GM19351 (cell line): ENCODE results near the gene PDE10A.

Experiments used
- ATAC-seq: cut with Tn5 transposase; IDR thresholded peaks from one replicate; pipeline ENCODE4 v1.9.1; 2021; ENCODE audit warnings: mild to moderate bottlenecking, moderate library complexity; ENCODE audit not compliant: unreplicated experiment

The PDE10A gene

DNA sequence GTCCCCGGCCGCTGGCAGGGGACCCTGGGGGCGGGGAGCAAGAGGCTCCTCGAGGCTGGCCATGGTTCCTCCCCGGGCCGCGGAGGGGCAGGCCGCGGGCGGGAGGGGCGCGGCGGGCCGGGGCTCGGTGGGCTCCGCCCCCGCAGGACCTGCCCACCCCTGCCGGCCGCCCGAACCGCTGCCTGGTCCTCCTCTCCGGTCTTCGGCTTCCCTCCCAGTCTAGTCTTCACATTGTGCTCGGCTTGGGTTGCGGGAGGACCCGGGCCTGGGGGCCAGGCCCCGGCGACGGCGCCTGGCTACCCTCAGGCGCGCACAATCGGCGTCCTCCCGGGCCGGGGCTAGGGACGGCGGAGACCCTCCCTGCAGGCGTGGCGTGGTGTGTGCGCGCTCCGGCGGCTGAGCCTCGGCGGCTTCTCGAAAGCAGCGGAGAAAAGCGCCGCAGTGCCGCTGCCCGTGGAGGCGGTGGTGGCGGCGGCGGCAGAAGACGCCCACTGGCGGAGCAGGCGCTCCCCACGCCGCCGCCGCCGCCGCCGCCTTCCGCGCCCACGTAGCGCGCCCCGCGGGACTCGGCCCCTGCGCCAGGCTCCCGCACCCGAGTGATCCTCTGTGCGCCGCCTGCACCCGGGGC is at the start of gene PDE10A:
Gene PDE10A (minus strand): TSS at position 493 of the 628 bp plus-strand sequence. CDS start 430 bp downstream, at position 63.
- no peak for ATAC-seq

DNA sequence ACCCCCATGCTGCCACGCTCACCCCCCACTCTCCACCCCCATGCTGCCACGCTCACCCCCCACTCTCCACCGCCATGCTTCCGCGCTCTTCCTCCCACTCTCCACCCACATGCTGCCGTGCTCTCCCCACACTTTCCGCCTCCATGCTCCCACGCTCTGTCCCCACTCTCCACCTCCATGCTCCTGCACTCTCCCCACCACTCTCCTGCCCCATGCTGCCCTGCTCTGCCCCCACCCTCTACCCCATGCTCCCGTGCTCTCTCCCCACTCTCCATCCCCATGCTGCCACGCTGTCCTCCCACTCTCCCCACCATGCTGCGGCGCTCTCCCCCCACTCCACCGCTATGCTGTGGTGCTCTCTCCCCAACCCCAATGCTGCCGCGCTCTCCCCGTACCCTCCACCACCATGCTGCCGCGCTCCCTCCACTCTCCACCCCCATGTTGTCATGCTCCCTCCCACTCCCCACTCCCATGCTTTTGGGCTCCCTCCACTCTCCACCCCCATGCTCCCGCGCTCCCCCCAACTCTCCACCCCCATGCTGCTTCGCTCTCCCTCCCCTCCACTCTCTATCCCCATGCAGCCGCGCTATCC is 46.0 kb upstream of the PDE10A start:
- no peak for ATAC-seq

DNA sequence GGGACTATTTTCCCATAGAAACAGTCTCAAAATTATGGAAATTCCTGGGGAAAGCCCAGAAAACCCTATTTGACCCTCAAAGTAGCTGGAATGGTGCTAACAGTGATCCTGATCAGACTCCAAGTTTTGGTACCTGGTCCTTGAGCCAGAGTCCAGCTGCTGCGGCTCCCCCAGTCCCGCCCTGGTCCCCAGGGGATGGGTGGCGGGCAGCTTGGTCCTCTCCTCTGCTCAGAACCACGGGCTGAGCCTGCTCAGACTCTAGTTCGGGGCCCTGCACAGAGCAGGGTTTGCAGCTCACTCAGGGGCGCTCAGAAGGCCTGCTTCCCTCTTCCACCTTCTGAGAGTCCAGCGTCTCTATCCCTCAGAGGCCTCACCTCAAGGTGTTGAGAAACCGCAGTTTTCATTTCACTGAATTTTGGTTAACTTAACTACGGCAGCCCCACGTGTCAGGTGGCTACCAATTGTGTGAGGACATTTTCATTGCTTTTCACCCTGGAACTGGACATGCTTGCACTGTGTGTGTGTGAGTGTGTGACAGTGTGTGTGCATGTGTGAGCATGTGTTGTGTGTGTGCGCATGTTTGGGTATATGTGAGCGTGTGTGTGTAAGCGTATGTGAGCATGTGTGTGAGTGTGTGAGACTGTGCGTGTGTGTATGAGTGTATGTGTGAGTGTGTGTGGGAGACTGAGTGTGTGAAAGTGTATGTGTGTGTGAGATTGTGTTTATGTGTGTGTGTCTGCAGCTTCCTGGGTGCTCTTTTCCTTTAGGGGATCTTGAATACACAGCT is 44.2 kb upstream of the PDE10A start:
- ATAC-seq, result no peak

DNA sequence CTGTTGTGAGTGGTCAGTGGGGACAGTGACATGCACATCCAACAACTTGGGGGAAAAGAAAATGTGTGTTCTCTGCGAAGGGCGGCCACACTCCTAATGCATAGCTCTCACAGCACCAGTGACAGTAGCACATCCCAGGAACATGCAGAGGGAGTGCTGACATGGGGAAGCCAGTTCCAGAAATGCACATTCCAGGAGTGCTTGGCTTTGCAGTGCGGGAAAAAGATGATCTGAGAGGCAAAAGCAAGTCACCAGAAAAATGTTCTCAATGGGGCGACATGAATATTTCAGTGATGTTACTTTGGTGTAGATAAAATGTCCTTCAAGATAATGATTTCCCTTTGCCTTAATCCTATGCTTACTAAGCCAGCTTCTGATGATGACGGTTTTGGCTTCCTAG is 42.9 kb upstream of the PDE10A start:
- no peak for ATAC-seq

DNA sequence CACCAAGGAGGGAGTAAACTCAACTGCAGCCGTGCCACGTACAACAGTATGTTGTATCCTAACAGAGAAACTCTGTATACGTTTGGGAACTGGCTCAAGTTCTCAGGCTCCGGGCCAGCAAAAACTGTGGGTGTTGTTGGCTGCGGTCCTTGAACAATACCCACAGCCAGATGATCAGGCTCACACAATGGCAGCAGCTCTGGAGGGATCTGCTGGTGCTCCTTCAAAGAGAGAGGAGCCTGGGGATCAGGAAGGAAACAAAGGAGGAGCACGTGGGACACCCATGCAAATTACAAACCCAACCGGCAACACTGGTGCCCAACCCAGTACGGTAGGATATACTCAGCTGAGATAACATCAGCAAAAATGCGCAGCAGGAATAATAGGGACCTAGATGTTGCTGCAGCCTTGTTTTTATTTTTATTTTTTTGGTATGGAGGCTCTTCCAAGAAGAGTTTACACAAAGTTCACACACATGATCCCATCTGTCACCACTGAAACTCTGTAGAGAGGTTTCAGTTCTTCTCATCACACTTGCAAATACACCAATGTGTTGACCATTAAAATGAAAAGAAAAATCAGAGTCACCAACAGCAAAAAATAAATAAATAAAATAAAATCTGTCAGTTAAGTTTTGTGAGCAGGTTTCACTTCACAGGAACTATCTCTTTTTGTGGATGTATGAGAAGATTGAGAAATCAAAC is 41.2 kb upstream of the PDE10A start:
- no peak for ATAC-seq

DNA sequence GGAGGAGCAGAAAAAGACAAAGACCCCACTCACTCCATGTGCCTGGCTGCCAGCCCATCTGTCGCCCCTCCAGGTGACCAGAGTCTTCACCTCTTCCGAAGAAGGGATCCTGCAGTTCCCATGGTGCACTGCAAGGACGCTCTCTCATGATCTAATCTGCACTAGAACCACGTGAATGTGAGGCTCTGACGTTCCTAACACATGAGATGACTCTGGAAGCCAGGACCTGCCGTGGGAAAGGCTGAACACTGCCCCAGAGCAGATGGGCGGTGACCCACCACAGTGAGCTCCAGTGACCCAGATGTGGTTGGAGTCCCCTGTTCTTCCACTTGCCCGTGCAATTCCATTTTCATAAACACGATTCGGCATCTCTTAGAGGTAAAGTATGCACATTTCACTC is 39.6 kb upstream of the PDE10A start:
- ATAC-seq, result no peak

DNA sequence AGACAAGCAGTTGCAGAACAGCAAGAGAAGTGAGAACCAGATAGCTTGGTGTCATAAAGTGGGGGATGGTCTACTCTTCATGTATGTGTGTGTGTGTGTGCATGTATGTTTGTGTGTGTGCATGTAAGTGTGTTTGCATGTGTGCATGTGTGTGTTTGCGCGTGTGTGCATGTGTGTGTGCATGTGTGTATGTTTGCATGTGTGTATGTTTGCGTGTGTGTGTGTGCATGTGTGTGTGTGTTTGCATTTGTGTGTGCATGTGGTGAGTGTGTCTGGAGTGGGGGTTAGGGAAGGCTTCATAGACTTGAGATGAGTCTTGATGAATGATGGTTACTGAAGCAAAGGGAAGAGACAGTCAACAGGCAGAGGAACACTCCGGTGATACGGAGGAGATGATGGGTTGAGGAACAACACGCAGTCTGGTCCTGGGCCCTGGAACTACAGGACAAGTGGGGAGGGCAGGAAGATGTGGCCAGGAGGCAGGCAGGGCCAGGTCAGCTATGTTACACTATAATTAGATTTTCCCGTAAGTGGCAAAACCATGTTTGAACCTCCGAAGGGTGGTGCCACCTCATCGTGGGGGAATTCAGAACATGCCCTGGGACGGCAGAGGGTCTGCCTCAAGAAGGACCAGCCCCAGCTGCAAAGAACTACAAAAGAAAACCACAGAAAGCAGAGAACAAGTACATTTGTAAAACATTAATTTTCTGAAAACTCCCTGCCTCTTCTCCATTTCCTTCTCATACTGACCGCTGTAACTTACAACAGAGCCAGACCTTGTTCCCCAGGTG is 38.7 kb upstream of the PDE10A start:
- ATAC-seq, result no peak

DNA sequence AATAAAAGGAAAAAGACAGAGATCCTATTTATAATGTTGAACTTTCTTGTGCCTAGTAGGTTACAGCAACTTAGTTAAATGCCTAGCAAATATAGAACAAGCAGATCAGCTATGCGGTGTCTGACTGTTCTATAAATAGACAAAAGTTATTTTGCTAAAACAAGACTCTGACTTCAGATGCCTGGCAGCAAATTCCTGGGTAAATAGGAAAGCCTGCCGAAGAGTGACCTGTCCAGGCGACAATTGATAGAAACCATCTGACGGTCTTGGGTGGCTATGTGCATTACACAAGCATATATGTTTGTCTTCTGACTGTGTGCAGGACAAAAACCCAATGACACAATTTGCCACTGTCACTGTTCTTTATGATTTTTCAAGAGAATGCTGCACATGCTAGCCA is 38.0 kb upstream of the PDE10A start:
- ATAC-seq, result no peak

DNA sequence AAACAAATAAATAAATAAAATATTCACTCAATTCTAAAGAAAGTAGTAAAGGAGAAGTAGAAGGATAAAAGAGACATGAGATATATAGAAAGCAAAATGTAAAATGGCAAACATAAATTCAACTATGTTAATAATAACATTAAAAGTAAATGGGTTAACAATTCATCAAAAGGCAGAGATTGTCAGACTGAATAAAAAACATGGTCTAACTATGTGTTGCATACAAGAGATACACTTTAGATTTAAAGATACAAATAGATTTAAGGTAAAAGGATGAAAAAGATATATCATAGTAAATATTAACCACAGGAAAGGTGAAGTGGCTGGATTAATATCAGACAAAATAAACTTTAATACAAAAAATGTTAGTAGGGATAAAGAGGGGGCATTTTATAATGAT is 35.8 kb upstream of the PDE10A start:
- no peak for ATAC-seq

DNA sequence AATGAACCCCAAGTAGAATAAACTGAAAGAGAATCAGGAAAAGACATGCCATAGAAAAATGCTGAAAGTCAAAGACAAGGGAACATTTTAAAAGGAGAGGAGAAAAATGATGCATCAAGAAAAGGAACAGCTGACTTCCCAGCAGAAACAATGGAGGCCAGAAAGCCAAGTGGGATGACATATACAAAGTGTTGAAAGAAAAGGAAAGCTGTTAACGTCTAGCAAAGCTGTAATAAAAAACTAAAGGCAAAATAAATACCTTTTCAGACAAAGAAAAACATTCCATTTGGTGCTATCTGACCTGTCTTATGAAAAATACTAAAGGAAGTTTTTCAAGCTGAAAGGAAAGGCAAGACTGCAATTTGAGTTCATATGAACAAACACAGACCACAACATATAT is 34.1 kb upstream of the PDE10A start:
- ATAC-seq, result no peak

DNA sequence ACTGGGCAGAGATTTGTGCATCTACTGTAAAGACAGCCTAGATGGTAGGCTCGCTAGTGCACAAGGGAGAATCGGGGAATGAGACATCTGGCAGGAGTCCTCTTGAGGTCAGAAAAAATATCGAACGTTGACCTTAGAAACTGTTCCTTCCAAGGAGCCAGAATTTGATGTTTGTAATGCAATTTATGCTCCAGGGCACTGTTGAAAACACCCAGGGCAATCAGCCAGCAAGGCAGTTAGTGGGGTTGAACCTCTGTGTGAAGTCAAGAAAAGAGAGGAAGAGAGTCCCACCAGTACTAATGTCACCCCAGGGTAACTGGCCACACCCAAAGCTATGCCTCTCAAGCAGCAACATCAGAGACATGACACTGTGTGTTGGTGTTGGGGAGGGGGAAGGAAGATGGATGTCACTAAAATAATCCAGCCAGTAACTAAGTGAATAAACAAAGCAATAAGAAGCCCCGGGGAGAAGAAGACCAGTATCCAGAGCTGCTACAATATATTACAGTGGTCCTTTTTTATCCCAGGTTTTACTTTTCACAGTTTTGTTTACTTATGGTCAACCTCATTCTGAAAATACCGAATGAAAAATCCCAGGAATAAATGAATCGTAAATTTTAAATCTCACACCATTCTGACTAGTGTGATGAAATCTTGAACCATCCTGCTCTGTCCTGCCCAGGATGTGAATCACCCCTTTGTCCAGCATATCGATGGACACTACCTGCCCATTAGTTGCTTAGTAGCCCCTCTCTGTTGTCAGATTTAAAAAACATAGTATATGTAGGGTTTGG is 32.9 kb upstream of the PDE10A start:
- no peak for ATAC-seq

DNA sequence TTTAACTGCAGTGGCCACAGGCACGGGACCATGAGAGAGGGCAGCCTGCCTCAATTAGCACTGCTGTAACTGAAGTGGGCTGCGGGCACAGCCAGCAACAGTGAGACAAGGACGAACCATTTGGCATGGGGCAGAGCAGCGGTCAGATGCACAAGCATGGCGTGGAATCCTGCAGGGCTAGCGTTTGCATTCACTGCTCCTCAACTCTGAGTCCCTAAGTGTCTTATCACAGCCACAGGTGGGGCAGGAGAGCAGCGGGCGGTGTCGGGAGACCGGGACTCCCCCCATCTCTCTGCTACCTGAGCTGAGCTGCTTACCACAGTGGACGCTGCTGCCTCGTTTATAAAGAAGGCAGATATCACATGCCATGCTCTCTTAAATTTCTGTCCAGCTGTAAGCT is 31.3 kb upstream of the PDE10A start:
- no peak for ATAC-seq

DNA sequence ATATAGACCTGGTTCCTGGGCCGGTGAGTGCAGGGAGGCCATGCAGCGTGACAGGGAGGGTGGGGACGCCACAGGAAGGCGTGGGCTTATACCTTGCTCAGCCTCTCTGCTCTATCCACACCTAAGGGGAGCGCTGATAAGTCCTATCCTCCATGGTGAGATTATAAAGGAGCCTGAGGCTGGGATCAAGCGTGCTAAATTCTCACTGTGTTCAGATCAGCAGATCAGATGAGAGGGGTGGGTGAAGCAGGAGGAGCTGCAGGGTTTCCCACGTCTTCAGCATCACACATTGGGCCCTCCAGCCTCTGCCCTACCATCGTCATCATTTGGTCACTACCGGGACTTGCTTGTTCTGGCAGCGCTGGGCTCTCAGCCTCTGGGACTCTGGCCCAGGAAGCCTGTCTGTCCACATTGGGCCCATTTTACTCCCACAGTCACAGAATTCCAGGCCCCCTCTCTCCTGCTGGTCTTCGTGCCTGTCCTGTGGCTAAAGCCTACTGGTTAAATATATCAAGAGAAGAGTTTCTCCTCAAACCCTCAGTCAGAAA is 29.1 kb upstream of the PDE10A start:
- no peak for ATAC-seq

DNA sequence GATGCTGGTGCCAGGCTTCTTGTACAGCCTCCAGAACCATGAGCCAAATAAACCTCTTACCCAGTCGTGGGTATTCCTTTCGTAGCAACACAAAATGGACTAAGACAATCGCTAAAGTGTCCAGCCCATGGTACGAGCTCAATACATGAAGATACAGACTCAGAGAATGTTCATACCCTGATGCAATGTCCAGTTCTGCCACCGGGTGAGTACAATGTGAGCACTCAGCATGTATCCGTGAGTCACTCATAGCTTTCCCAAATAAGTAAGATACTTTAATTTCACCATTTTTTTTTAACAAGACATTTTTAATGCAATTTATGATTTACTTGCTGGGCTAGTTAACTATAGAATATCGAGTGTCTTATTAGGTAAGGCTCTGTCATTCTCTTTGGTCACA is 26.7 kb upstream of the PDE10A start:
- ATAC-seq, result no peak

DNA sequence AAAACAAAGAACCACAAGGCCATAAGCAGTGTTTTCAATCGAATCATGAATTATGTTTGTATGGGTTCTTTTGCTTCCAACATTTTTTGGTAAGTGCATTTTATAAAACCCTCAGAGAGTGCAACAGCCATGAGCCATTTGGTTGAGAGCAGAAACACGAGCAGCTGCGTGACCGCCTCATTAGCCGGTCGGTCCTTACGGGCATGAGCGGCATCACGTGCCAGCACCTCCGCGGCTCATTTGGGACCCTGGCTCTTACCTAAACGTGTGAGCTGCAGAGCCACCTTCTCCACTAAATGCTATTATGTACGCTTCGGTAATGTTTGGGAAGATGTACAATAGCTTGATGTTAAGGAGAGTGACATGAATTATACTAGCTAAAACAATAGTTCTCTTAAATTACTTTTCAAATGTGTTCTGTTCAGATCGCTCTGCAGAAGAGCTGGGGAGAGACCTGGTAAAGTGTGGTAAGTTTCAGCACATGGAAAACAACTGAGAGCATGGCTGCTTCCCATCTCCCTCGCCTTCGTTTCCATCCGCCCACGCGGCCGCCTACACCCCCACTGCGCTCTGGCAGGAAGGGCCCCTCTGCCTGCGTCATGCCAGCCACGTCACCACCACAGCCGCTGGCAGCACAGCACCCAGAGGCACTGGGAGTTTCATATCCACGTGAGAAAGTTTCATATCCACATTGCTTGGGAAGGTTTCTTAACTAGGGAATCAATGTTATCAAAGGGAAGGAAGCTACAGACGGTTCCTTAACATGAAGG is 23.7 kb upstream of the PDE10A start:
- ATAC-seq, result no peak

DNA sequence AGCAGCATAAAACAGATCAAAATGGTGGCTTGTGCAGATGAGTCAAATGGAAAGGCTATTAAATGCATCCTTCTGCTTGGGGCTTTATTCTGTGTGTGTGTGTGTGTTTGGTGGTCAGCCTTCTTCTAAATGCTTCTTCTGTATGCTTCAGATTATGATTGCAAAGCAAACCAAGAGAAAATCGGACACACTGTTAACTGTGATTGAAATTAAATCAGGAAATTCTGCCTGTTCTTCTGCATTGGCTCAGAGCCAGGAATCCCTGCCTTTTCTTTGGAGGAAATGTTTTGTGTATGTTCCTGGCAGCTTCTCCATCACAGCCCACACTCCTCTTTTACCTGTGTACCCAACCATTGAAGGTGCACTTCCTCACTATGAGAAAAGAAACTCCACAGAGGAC is 22.3 kb upstream of the PDE10A start:
- no peak for ATAC-seq

DNA sequence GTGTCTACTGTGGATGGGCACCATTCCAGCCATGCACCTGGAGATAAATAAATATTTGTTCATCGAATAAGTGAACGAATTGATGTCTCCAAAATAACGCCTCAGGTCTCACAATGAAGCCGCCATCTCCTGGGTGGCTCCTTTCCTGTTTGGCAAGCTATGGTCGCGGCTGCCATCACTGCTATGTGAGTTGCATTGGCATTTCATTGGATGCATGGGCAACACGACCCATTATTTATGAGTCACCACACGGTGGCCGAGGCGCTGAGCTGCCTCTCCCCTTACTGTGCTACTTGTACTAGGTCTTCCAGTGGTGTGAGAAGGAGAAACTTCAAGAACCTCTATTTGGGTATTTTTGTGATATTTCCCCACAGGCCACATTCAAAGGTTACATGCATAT is 21.3 kb upstream of the PDE10A start:
- no peak for ATAC-seq

DNA sequence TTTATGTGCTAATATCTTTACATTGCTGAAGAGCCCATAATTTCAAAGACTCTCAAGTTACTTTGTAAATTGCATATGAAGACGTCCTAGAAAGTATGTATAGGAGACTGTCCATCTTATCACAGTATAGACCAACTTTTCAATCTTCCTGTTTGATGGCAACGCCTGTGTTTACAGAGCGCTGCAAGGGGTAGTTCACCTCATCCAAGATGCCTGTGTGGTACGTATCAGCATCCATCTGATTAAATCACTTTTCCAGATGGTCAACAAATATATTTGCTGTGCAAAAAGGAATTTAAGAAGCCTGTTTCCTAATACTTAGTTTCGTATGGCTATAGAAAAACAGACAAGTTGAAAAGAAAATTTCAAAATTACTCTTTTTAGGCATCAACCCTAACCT is 17.9 kb upstream of the PDE10A start:
- ATAC-seq, result no peak

DNA sequence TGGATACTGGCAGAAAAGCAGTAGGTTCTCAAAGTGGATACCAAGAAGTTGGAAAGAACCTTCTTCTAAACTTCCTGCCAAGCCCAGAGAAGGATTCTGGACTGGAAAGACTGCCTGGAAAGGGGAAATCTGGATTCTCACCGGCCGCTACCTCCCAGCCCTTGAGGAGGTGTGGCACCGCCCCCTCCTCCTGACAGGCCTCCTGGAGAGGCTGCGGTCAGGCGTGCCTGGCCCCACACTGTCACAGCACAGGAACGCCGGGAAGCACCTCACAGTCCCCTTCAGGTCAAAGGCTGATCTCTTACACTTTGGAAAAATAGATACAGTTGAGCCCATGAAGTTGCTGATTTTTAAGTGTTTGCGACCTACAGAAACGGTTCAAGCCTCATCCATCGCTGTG is 16.3 kb upstream of the PDE10A start:
- no peak for ATAC-seq
